Measurements from ENCODE around the gene C4orf46. TPM values are rescaled to one million over a fixed set of nuclear protein-coding genes. Genes with fewer than 3 reads are reported as not detected.
"Not testable (repeated sequence)": the region's sequence is repeated elsewhere in the genome, so short reads cannot be mapped to it uniquely, and the experiment has no call there.

Gene C4orf46
- polyA plus RNA-seq (2013, experiment 1 of 2): 32.6 TPM
- 33.7 TPM for polyA plus RNA-seq (2013, experiment 2 of 2)

DNA sequence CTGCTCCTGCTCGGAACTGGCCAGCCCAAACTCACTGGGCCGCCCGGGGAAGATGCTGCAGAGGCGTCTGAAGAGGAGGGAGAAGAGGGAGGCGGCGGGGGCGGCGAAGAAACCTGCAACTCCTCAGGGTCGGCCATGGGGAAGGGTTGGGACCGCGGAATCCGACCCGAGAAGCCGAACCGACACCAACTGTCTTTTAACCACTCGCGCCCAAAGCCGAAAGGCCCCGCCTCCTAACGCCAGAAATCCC is at the start of gene C4orf46:
TSS of gene C4orf46 (minus strand) at position 223 of the 250 bp plus-strand sequence. CDS start at position 137, 86 bp downstream.
- Histone ChIP-seq H3K4ac (ENCODE audit: low read length) (no peak within 1 kb of the TSS), H3K36me3 (replicated peaks in 1 of 2; ENCODE audit: control insufficient read depth in 2 of 2, insufficient read depth in 2 of 2, low read length in 2 of 2) (peaks cover 3 to 32% of the 10 kb centered on the region in 2 donors), H4K8ac (ENCODE audit: low read depth, low read length) (no peak within 1 kb of the TSS), H3K4me2 (ENCODE audit: insufficient read depth, low read length, poor library complexity, severe bottlenecking) (peak within 1 kb of the TSS; percentile 74), H3K9me3 (replicated peaks in 1 of 2; ENCODE audit: control insufficient read depth in 2 of 2, insufficient read depth in 1 of 2, low read depth in 1 of 2, low read length in 2 of 2) (no peaks in the 10 kb centered on the region), H3K18ac (ENCODE audit: low read length) (peak within 1 kb of the TSS; percentile 96), H2AK5ac (ENCODE audit: low read depth, low read length) (peak within 1 kb of the TSS; percentile 57), H3K4me3 (ENCODE audit: low read length in 2 of 2) (peak within 1 kb of the TSS; percentile 88 to 95), H4K91ac (ENCODE audit: low read depth, low read length, poor library complexity) (peak within 1 kb of the TSS; percentile 82), H3K23ac (ENCODE audit: low read depth, low read length, poor library complexity) (peak within 1 kb of the TSS; percentile 75), H3K27me3 (ENCODE audit: control insufficient read depth in 3 of 3, insufficient read depth in 3 of 3, low read depth in 1 of 3, low read length in 3 of 3) (no peaks in the 10 kb centered on the region), H2AFZ (ENCODE audit: low read length) (peak within 1 kb of the TSS; percentile 94), H2BK12ac (ENCODE audit: low read length) (peak within 1 kb of the TSS; percentile 42), H2BK5ac (ENCODE audit: low read length) (no peak within 1 kb of the TSS), H2BK120ac (ENCODE audit: low read depth, low read length) (no peak within 1 kb of the TSS), H3K9ac (ENCODE audit: low read depth, low read length, poor library complexity) (peak within 1 kb of the TSS; percentile 95), H3K79me1 (ENCODE audit: low read depth, low read length) (peaks cover 3% of the 10 kb centered on the region), H3K27ac (replicated peaks; ENCODE audit: low read length) (peak within 1 kb of the TSS; percentile 91), H2BK15ac (ENCODE audit: low read length) (peak within 1 kb of the TSS; percentile 27), H3K4me1 (ENCODE audit: control insufficient read depth in 2 of 2, insufficient read depth in 1 of 2, low read depth in 1 of 2, low read length in 2 of 2) (peaks cover 0 to 2% of the 10 kb centered on the region in 2 donors), H3K14ac (ENCODE audit: low read length) (peak within 1 kb of the TSS; percentile 95)
- WGBS, 2 donors (ENCODE audit: extremely low coverage in 2 of 2, insufficient read length in 2 of 2, insufficient replicate concordance in 1 of 2): no CpG with 5 or more reads among the region's 20 CpGs
- DNase-seq (ENCODE audit: low spot score): no peak

DNA sequence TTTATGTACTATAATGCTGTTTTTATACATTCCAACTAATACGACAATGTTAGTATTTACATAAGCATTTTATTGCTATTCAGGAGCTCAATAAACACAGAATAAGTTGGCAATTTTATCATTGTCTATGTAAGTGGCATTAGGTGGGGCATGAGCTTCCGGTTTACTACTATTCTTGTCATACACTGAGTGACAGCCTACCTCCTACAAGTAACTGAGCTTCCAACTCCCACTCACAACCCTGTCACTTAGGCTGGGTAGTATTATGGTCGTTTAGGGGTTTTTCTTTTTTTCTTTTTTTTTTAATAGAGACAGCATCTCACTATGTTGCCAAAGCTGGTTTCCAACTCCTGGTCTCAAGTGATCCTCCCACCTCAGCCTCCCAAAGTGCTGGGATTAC is 44.1 kb upstream of the C4orf46 start:
- H2BK120ac ChIP-seq (ENCODE audit: low read depth, low read length): no peak overlapping the region
- H3K4me2 ChIP-seq (ENCODE audit: insufficient read depth, low read length, poor library complexity, severe bottlenecking): no peak overlapping the region
- no CpG with 5 or more reads among the region's 3 CpGs for WGBS, 2 donors (ENCODE audit: extremely low coverage in 2 of 2, insufficient read length in 2 of 2, insufficient replicate concordance in 1 of 2)
- H2BK12ac ChIP-seq (ENCODE audit: low read length): no peak overlapping the region
- no peak overlapping the region for H3K4me3 ChIP-seq (ENCODE audit: low read length in 2 of 2)
- H3K14ac ChIP-seq (ENCODE audit: low read length): no peak overlapping the region
- no peak for DNase-seq (ENCODE audit: low spot score)
- no peak overlapping the region for H4K91ac ChIP-seq (ENCODE audit: low read depth, low read length, poor library complexity)
- H3K36me3 ChIP-seq (replicated peaks in 1 of 2; ENCODE audit: control insufficient read depth in 2 of 2, insufficient read depth in 2 of 2, low read length in 2 of 2): peaks cover 26 to 96% of the 10 kb centered on the region in 2 donors
- no peak overlapping the region for H3K27ac ChIP-seq (replicated peaks; ENCODE audit: low read length)
- no peaks in the 10 kb centered on the region for H3K4me1 ChIP-seq (ENCODE audit: control insufficient read depth in 2 of 2, insufficient read depth in 1 of 2, low read depth in 1 of 2, low read length in 2 of 2)
- H3K27me3 ChIP-seq (ENCODE audit: control insufficient read depth in 3 of 3, insufficient read depth in 3 of 3, low read depth in 1 of 3, low read length in 3 of 3): no peaks in the 10 kb centered on the region
- H2AFZ ChIP-seq (ENCODE audit: low read length): no peak overlapping the region
- H3K79me1 ChIP-seq (ENCODE audit: low read depth, low read length): no peaks in the 10 kb centered on the region
- no peak overlapping the region for H2BK15ac ChIP-seq (ENCODE audit: low read length)
- no peak overlapping the region for H3K4ac ChIP-seq (ENCODE audit: low read length)
- H3K9ac ChIP-seq (ENCODE audit: low read depth, low read length, poor library complexity): no peak overlapping the region
- H3K9me3 ChIP-seq (replicated peaks in 1 of 2; ENCODE audit: control insufficient read depth in 2 of 2, insufficient read depth in 1 of 2, low read depth in 1 of 2, low read length in 2 of 2): no peaks in the 10 kb centered on the region
- H4K8ac ChIP-seq (ENCODE audit: low read depth, low read length): no peak overlapping the region
- H3K23ac ChIP-seq (ENCODE audit: low read depth, low read length, poor library complexity): no peak overlapping the region
- H2BK5ac ChIP-seq (ENCODE audit: low read length): no peak overlapping the region
- no peak overlapping the region for H3K18ac ChIP-seq (ENCODE audit: low read length)
- no peak overlapping the region for H2AK5ac ChIP-seq (ENCODE audit: low read depth, low read length)

DNA sequence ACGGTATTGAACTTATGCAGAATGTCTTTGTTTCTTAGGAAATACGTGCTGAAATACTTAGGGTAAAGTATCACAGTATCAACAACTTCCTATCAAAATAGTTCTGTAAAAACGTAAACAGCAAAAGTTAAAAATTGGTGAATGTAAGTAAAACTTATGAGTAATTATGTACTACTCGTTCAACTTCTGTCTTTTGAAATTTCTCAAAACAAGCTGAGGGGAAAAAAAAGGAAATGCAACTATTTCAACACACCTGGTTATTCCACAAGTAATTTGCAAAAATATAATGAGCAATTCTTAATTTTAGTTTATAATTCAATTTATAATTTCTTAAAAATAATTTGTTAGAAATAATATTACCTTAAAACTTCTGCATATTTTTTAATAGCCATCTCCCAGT is 43.2 kb upstream of the C4orf46 start:
- no peak for DNase-seq (ENCODE audit: low spot score)

DNA sequence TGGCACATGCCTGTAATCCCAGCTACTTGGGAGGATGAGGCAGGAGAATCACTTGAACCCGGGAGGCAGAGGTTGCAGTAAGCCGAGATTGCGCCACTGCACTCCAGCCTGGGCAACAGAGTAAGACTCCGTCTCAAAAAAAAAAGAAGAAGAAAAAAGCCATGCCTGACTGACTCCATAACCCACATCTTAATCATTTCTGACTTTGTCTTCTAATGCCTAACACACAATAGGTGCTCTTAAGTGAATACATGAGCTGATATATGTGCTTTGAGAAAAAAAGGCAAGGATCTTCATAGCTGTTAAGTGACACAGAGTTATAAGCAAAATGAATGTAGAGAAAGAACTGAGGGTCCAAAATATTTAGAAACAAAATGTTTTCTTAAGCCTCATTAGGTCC is 40.9 kb upstream of the C4orf46 start:
- not testable (repeated sequence) for H3K23ac ChIP-seq (ENCODE audit: low read depth, low read length, poor library complexity); H3K4me3 ChIP-seq (ENCODE audit: low read length in 2 of 2); H3K4ac ChIP-seq (ENCODE audit: low read length); H2AFZ ChIP-seq (ENCODE audit: low read length); H3K14ac ChIP-seq (ENCODE audit: low read length); H3K4me2 ChIP-seq (ENCODE audit: insufficient read depth, low read length, poor library complexity, severe bottlenecking); H2BK5ac ChIP-seq (ENCODE audit: low read length); H3K27me3 ChIP-seq (ENCODE audit: control insufficient read depth in 3 of 3, insufficient read depth in 3 of 3, low read depth in 1 of 3, low read length in 3 of 3); H3K18ac ChIP-seq (ENCODE audit: low read length); H3K9me3 ChIP-seq (replicated peaks in 1 of 2; ENCODE audit: control insufficient read depth in 2 of 2, insufficient read depth in 1 of 2, low read depth in 1 of 2, low read length in 2 of 2); H4K91ac ChIP-seq (ENCODE audit: low read depth, low read length, poor library complexity); H3K4me1 ChIP-seq (ENCODE audit: control insufficient read depth in 2 of 2, insufficient read depth in 1 of 2, low read depth in 1 of 2, low read length in 2 of 2); DNase-seq (ENCODE audit: low spot score); H2BK15ac ChIP-seq (ENCODE audit: low read length); H3K27ac ChIP-seq (replicated peaks; ENCODE audit: low read length); H2AK5ac ChIP-seq (ENCODE audit: low read depth, low read length); H2BK120ac ChIP-seq (ENCODE audit: low read depth, low read length); H3K9ac ChIP-seq (ENCODE audit: low read depth, low read length, poor library complexity); H3K79me1 ChIP-seq (ENCODE audit: low read depth, low read length); H2BK12ac ChIP-seq (ENCODE audit: low read length); H4K8ac ChIP-seq (ENCODE audit: low read depth, low read length)
- H3K36me3 ChIP-seq (replicated peaks in 1 of 2; ENCODE audit: control insufficient read depth in 2 of 2, insufficient read depth in 2 of 2, low read length in 2 of 2): peaks cover 20 to 97% of the 10 kb centered on the region in 2 donors
- WGBS, 2 donors (ENCODE audit: extremely low coverage in 2 of 2, insufficient read length in 2 of 2, insufficient replicate concordance in 1 of 2): no CpG with 5 or more reads among the region's 4 CpGs

More for the DNA sequence above, 43.2 kb upstream of the C4orf46 start:
- Histone ChIP-seq H3K27me3 (ENCODE audit: control insufficient read depth in 3 of 3, insufficient read depth in 3 of 3, low read depth in 1 of 3, low read length in 3 of 3) (no peaks in the 10 kb centered on the region), H3K4ac (ENCODE audit: low read length) (no peak overlapping the region), H3K9me3 (replicated peaks in 1 of 2; ENCODE audit: control insufficient read depth in 2 of 2, insufficient read depth in 1 of 2, low read depth in 1 of 2, low read length in 2 of 2) (no peaks in the 10 kb centered on the region), H3K4me3 (ENCODE audit: low read length in 2 of 2) (no peak overlapping the region), H4K91ac (ENCODE audit: low read depth, low read length, poor library complexity) (no peak overlapping the region), H2BK15ac (ENCODE audit: low read length) (no peak overlapping the region), H3K36me3 (replicated peaks in 1 of 2; ENCODE audit: control insufficient read depth in 2 of 2, insufficient read depth in 2 of 2, low read length in 2 of 2) (peaks cover 27 to 98% of the 10 kb centered on the region in 2 donors), H3K14ac (ENCODE audit: low read length) (no peak overlapping the region), H2AK5ac (ENCODE audit: low read depth, low read length) (no peak overlapping the region), H2AFZ (ENCODE audit: low read length) (no peak overlapping the region), H3K79me1 (ENCODE audit: low read depth, low read length) (no peaks in the 10 kb centered on the region), H2BK5ac (ENCODE audit: low read length) (no peak overlapping the region), H3K18ac (ENCODE audit: low read length) (no peak overlapping the region), H4K8ac (ENCODE audit: low read depth, low read length) (no peak overlapping the region), H3K9ac (ENCODE audit: low read depth, low read length, poor library complexity) (no peak overlapping the region), H2BK12ac (ENCODE audit: low read length) (no peak overlapping the region), H3K4me1 (ENCODE audit: control insufficient read depth in 2 of 2, insufficient read depth in 1 of 2, low read depth in 1 of 2, low read length in 2 of 2) (no peaks in the 10 kb centered on the region), H3K4me2 (ENCODE audit: insufficient read depth, low read length, poor library complexity, severe bottlenecking) (no peak overlapping the region), H3K23ac (ENCODE audit: low read depth, low read length, poor library complexity) (no peak overlapping the region), H3K27ac (replicated peaks; ENCODE audit: low read length) (no peak overlapping the region), H2BK120ac (ENCODE audit: low read depth, low read length) (no peak overlapping the region)
- no CpG with 5 or more reads among the region's 4 CpGs for WGBS, 2 donors (ENCODE audit: extremely low coverage in 2 of 2, insufficient read length in 2 of 2, insufficient replicate concordance in 1 of 2)
